WI38 (cell line): ENCODE measurements around the gene TXNDC16.

Source experiments
- H3K4me3 ChIP-seq: 2 replicates; pipeline ENCODE4 v1.5.1; 2011; ENCODE audit warnings: low read depth, mild to moderate bottlenecking, control low read depth, low read length
- TF ChIP-seq, protein P1 (sequence below): IDR thresholded peaks from 2 replicates; pipeline ENCODE4 v1.5.1; 2012; ENCODE audit warnings: low read depth, mild to moderate bottlenecking, control low read depth, low read length

TXNDC16 gene

DNA sequence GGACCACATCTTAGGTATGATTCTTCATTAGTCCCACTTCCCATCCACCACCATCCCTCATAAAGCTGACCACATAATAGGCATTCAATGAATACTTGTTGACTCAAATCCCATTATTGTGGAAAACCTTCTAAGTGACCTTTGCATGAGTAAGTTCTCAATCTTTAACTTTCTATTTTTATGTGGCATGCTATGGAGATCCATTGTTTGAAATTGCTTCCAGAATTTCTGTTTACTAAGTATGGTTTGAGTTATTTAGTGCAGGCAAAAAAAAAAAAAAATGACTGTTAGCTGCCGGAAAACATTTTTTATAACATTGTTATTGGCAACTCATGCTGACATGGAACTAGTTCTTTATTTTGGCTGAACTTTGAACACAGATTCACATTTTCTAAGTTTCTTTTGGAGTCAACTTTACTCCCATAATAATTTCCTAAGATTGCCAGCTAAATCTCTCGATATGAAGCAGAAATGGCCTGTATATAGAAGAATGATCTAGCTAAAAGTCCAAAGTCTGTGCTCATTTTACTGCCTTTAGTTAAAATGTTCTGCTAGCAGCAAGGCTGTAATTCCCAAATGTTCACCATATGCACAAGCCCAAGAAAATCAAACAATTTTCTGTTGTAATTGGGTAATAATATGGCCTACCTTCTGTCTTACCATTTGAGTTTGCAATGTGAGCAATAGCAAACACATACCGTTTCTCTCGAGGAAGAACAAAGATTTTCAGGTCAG, 160.3 kb downstream of the TXNDC16 start:
- no peak overlapping the region for H3K4me3 ChIP-seq
- TF ChIP-seq, protein P1, sequence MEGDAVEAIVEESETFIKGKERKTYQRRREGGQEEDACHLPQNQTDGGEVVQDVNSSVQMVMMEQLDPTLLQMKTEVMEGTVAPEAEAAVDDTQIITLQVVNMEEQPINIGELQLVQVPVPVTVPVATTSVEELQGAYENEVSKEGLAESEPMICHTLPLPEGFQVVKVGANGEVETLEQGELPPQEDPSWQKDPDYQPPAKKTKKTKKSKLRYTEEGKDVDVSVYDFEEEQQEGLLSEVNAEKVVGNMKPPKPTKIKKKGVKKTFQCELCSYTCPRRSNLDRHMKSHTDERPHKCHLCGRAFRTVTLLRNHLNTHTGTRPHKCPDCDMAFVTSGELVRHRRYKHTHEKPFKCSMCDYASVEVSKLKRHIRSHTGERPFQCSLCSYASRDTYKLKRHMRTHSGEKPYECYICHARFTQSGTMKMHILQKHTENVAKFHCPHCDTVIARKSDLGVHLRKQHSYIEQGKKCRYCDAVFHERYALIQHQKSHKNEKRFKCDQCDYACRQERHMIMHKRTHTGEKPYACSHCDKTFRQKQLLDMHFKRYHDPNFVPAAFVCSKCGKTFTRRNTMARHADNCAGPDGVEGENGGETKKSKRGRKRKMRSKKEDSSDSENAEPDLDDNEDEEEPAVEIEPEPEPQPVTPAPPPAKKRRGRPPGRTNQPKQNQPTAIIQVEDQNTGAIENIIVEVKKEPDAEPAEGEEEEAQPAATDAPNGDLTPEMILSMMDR = no peak
